Astrocyte of the cerebellum (primary cell): ENCODE results near the gene JAK1.

Source experiments
- DNase-seq: peaks from one replicate; pipeline ENCODE4 v3.0.0-alpha.2; 2011; ENCODE audit warnings: low read depth
- H3K4me3 ChIP-seq: 2 replicates; pipeline ENCODE4 v1.5.1; 2011; ENCODE audit warnings: mild to moderate bottlenecking, low read depth, low read length, moderate library complexity
- in situ Hi-C: cut with HindIII; loops from 2 replicates; pipeline ENCODE4 v1.10.0; 2017; ENCODE audit warnings: low sequenced_read_pairs
- TF ChIP-seq, protein P1 (sequence below): IDR thresholded peaks from 2 replicates; pipeline ENCODE4 v1.5.1; 2012; ENCODE audit warnings: low read length, low read depth, moderate library complexity, mild to moderate bottlenecking; ENCODE audit errors: missing control alignments

JAK1 gene

DNA sequence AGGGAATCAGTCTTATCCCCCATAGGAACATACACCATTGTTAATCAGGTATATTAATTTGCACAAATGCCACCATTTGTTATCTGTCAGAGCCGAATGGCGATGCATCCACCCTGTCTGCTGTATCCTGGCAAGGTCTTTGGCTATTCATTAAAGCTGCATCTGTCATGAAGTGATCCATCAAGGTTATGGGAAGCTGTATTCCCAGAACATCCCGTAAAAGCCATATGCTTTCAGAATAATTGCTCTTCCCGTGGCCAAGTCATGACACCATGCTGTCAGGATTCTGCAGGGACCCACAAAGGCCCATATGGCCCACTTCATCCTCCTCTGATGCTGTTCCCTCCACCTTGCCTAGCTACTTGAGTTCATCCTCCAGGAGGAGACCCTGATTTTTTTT is 117.5 kb downstream of the JAK1 start:
- DNase-seq, result no peak
- H3K4me3 ChIP-seq, result no peak overlapping the region
- in situ Hi-C loops, result no loop called here
- TF ChIP-seq, protein P1, sequence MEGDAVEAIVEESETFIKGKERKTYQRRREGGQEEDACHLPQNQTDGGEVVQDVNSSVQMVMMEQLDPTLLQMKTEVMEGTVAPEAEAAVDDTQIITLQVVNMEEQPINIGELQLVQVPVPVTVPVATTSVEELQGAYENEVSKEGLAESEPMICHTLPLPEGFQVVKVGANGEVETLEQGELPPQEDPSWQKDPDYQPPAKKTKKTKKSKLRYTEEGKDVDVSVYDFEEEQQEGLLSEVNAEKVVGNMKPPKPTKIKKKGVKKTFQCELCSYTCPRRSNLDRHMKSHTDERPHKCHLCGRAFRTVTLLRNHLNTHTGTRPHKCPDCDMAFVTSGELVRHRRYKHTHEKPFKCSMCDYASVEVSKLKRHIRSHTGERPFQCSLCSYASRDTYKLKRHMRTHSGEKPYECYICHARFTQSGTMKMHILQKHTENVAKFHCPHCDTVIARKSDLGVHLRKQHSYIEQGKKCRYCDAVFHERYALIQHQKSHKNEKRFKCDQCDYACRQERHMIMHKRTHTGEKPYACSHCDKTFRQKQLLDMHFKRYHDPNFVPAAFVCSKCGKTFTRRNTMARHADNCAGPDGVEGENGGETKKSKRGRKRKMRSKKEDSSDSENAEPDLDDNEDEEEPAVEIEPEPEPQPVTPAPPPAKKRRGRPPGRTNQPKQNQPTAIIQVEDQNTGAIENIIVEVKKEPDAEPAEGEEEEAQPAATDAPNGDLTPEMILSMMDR, result no peak

DNA sequence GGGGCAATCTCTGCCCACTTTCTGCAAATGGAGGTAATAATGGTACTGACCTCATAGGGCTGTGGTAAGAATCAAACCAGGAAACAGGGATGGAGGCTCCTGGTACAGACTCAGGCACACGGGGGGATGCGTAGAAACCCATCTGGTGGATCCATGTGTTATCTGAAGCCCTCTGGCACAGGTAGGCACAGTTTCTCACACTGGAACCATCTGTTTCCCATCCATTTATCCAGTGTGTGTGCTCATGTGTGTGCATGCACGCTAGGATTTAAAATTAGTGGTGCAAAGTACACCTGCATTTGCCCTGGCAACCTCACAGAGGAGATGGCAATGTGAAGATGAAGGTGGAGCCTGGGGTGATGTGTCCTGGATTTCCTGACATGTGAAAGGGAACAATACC is 118.2 kb downstream of the JAK1 start:
- no peak for DNase-seq
- TF ChIP-seq, protein P1, result no peak
- H3K4me3 ChIP-seq, result no peak overlapping the region
- in situ Hi-C loops, result no loop called here

DNA sequence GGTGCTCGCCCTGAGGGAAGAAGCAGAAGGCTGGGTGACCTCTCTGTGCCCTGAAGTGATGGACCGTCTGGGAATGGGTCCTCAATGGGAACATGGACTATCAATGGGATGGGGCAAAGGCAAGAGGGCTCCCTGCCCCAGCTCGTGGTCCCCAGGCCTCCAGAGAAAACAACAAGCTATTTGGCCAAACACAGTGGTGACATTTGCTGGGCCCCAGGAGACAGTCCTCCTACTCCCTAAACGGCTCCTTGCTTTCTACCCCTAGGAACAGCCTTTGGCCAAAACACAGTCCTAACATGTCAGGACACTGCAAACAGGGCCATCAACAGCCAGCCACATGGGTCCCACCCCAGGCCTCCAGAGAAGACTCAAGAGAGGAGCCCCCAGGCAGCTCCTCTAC is 118.7 kb downstream of the JAK1 start:
- DNase-seq, result no peak
- TF ChIP-seq, protein P1, result no peak
- no peak overlapping the region for H3K4me3 ChIP-seq
- in situ Hi-C loops, result no loop called here

DNA sequence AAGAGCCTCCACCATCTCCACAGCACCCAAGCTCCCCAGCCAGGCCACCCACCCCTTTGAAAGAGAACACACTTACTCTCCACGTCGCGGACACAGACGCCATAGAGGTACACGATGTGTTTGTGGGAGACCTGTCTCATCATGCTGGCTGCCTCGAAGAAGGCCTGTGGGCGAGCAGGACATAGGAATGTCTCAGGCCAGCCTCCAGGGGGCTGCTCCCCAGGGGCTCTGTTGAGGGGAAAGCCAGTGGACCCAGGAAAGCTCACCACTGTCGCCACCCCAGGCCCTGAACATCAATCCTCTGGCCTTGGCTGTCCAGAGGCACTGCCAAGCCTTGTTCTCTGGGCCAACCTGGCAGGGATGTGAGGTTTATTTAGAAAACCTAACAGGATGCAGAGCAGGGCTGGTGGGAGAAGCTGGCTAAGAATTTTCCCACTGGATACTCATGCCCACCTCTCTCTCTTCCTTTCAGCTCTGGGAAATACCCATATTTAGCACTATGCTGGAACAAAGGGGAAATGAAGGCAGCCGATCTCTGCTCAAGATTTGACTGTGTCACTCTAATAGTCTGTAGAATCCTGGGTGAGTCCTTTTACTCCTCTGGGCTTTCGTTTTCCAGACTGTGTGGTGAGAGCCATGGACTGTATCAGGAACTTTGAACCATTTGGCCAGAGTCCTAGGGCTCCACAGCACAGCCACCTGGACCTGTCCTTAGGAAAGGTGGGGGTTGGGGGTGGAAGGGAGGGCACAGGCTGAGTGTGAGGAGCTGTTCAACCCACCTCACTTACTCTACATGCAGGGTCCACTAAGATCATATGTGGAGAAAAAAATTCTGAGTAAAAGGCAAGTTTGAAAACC is 119.5 kb downstream of the JAK1 start:
- in situ Hi-C loops, result no loop called here
- no peak for DNase-seq
- TF ChIP-seq, protein P1, result no peak

DNA sequence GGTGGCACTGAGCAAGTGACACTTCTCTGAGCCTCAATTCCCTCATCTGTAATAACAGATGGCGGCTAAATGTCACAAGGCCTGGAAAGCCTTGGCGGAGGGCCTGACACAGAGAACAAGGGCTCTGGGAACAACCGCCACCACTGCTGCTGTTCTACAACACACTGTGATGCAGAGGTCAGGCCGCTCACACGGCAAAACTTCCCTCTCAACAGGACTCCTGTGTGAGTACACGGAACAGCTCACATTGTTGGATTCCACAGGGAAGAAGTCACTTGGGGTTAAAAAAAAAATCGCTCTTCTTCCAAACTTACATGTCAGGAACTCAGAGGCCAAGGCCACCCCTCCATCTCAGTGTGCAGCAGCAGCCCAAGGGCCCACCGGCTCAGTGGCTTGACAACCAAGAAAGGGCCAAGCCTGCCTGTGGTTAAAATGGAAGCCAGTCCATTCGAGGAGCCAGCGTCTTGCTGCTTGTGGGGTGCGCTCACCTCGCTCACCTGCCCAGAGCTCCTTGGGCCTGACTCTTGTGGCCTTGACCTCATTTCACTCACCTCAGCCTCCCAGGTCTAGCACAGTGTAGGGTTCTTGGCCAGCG is 120.4 kb downstream of the JAK1 start:
- in situ Hi-C loops, result no loop called here
- TF ChIP-seq, protein P1, result no peak
- no peak for DNase-seq
- H3K4me3 ChIP-seq, result no peak overlapping the region

More for the DNA sequence above, 119.5 kb downstream of the JAK1 start:
- no peak overlapping the region for H3K4me3 ChIP-seq

GRCh38 chr1:64844609-64845008 is 121.7 kb downstream of the JAK1 start:
- H3K4me3 ChIP-seq, result no peak overlapping the region
- TF ChIP-seq, protein P1, result no peak
- in situ Hi-C loops, result no loop called here
- no peak for DNase-seq
